Stimulated activated naive B cell treated with anti-CD40 and anti-IgM and Interleukin-4, amounts not matched to agents 10 μg/mL and 1 μg/mL and 100 μg/mL, for 72 hours (primary cell): ENCODE results near the gene HOXD4.
A peak's percentile ranks its signal among the peaks of the same experiment; 100 is the strongest.

Experiments used
- ATAC-seq, 2 donors: fragments of 150-1000 bp; cut with Tn5 transposase; replicated peaks; 2 replicates each; pipeline ENCODE4 v1.10.0; 2021; ENCODE audit warnings: moderate library complexity in 1 of 2
- DNase-seq: peaks from one replicate; pipeline ENCODE4 v3.0.0; 2021
- H3K27ac Mint-ChIP-seq: one replicate; pipeline ENCODE4 v1.8.0; 2022; ENCODE audit warnings: mild to moderate bottlenecking, mixed read lengths
- H3K27me3 Mint-ChIP-seq, 2 donors: one replicate each; pipeline ENCODE4 v1.8.0; 2022; ENCODE audit warnings: mixed read lengths in 2 of 2
- H3K36me3 Mint-ChIP-seq, 2 donors: one replicate each; pipeline ENCODE4 v1.8.0; 2022; ENCODE audit warnings: mixed read lengths in 2 of 2, mild to moderate bottlenecking in 1 of 2
- H3K4me1 Mint-ChIP-seq, 2 donors: one replicate each; pipeline ENCODE4 v1.8.0; 2022; ENCODE audit warnings: mixed read lengths in 2 of 2, mild to moderate bottlenecking in 1 of 2
- H3K4me3 Mint-ChIP-seq, 2 donors: one replicate each; pipeline ENCODE4 v1.8.0; 2022; ENCODE audit warnings: mild to moderate bottlenecking in 2 of 2, mixed read lengths in 2 of 2, moderate library complexity in 1 of 2
- H3K9me3 Mint-ChIP-seq, 2 donors: one replicate each; pipeline ENCODE4 v1.8.0; 2022; ENCODE audit warnings: mixed read lengths in 2 of 2, mild to moderate bottlenecking in 1 of 2

Gene HOXD4

GRCh38 chr2:176151442-176152287 lies at the start of gene HOXD4:
HOXD4 (plus strand) TSS chr2:176151550; CDS start chr2:176151634, 84 bp downstream.
- H3K4me3 Mint-ChIP-seq: no peak within 1 kb of the TSS
- H3K27ac Mint-ChIP-seq: no peak within 1 kb of the TSS
- no peaks in the 10 kb centered on the region for H3K9me3 Mint-ChIP-seq
- H3K4me1 Mint-ChIP-seq: peaks cover 3 to 11% of the 10 kb centered on the region in 2 donors
- peaks cover 0 to 4% of the 10 kb centered on the region in 2 donors for H3K36me3 Mint-ChIP-seq
- no peak for DNase-seq
- ATAC-seq: no peak
- peaks cover 71 to 98% of the 10 kb centered on the region in 2 donors for H3K27me3 Mint-ChIP-seq

- H3K9me3 Mint-ChIP-seq: peaks cover 0 to 2% of the 10 kb centered on the region in 2 donors
- H3K27me3 Mint-ChIP-seq: peaks cover 81 to 95% of the 10 kb centered on the region in 2 donors
- ATAC-seq (no peak), DNase-seq (no peak)
- H3K36me3 Mint-ChIP-seq: peaks cover 3 to 9% of the 10 kb centered on the region in 2 donors
- no peak overlapping the region for H3K4me3 Mint-ChIP-seq
- peaks cover 27 to 40% of the 10 kb centered on the region in 2 donors for H3K4me1 Mint-ChIP-seq
- no peak overlapping the region for H3K27ac Mint-ChIP-seq
Measured at GRCh38 chr2:176101842-176102241, 49.5 kb upstream of the HOXD4 start.

- DNase-seq: no peak
- H3K4me1 Mint-ChIP-seq: peaks cover 25 to 34% of the 10 kb centered on the region in 2 donors
- H3K27ac Mint-ChIP-seq: no peak overlapping the region
- H3K36me3 Mint-ChIP-seq: peaks cover 3 to 9% of the 10 kb centered on the region in 2 donors
- peaks cover 0 to 2% of the 10 kb centered on the region in 2 donors for H3K9me3 Mint-ChIP-seq
- H3K4me3 Mint-ChIP-seq: no peak overlapping the region
- H3K27me3 Mint-ChIP-seq: peaks cover 81 to 94% of the 10 kb centered on the region in 2 donors
- no peak for ATAC-seq
Measured at GRCh38 chr2:176102309-176102866, 49.0 kb upstream of the HOXD4 start.

GRCh38 chr2:176103194-176103593 lies 48.2 kb upstream of the HOXD4 start:
- ATAC-seq (no peak), DNase-seq (no peak)
- Mint-ChIP-seq H3K36me3 (peaks cover 3 to 9% of the 10 kb centered on the region in 2 donors), H3K4me1 (peaks cover 18 to 28% of the 10 kb centered on the region in 2 donors), H3K27me3 (peaks cover 75 to 86% of the 10 kb centered on the region in 2 donors), H3K4me3 (no peak overlapping the region), H3K27ac (peak overlapping the region; percentile 71), H3K9me3 (peaks cover 0 to 2% of the 10 kb centered on the region in 2 donors)

- ATAC-seq: no peak
- DNase-seq: no peak
- Mint-ChIP-seq H3K27ac (peak overlapping the region; percentile 72), H3K4me1 (peaks cover 20 to 29% of the 10 kb centered on the region in 2 donors), H3K9me3 (peaks cover 0 to 2% of the 10 kb centered on the region in 2 donors), H3K27me3 (peaks cover 77 to 86% of the 10 kb centered on the region in 2 donors), H3K4me3 (no peak overlapping the region), H3K36me3 (peaks cover 3 to 9% of the 10 kb centered on the region in 2 donors)
Measured at GRCh38 chr2:176103742-176104315, 47.5 kb upstream of the HOXD4 start.

GRCh38 chr2:176104316-176105077 lies 46.9 kb upstream of the HOXD4 start:
- ATAC-seq (no peak), DNase-seq (no peak)
- Mint-ChIP-seq H3K36me3 (peaks cover 3 to 9% of the 10 kb centered on the region in 2 donors), H3K9me3 (peaks cover 0 to 2% of the 10 kb centered on the region in 2 donors), H3K27me3 (peaks cover 79 to 86% of the 10 kb centered on the region in 2 donors), H3K27ac (peak overlapping the region; percentile 72), H3K4me3 (peak overlapping the region in 1 of 2 donors; percentile 47), H3K4me1 (peaks cover 20 to 32% of the 10 kb centered on the region in 2 donors)

- Mint-ChIP-seq H3K9me3 (peaks cover 0 to 2% of the 10 kb centered on the region in 2 donors), H3K27ac (peak overlapping the region; percentile 43), H3K4me1 (peaks cover 20 to 32% of the 10 kb centered on the region in 2 donors), H3K4me3 (peak overlapping the region; percentile 5 to 43), H3K27me3 (peaks cover 79 to 86% of the 10 kb centered on the region in 2 donors), H3K36me3 (peaks cover 3 to 9% of the 10 kb centered on the region in 2 donors)
- ATAC-seq (no peak), DNase-seq (no peak)
Measured at GRCh38 chr2:176105078-176105729, 46.1 kb upstream of the HOXD4 start.

- Mint-ChIP-seq H3K4me1 (peaks cover 20 to 32% of the 10 kb centered on the region in 2 donors), H3K27me3 (peaks cover 77 to 78% of the 10 kb centered on the region in 2 donors), H3K36me3 (peaks cover 3 to 9% of the 10 kb centered on the region in 2 donors), H3K9me3 (peaks cover 0 to 2% of the 10 kb centered on the region in 2 donors), H3K4me3 (peak overlapping the region; percentile 46 to 66), H3K27ac (peak overlapping the region; percentile 52)
- no peak for ATAC-seq
- no peak for DNase-seq
Measured at GRCh38 chr2:176105730-176106580, 45.4 kb upstream of the HOXD4 start.

GRCh38 chr2:176106581-176107539 lies 44.5 kb upstream of the HOXD4 start, which contains the start of gene HOXD11:
HOXD11 (plus strand) TSS chr2:176107280; CDS start chr2:176107356, 76 bp downstream.
- peaks cover 22 to 36% of the 10 kb centered on the region in 2 donors for H3K4me1 Mint-ChIP-seq
- peaks cover 0 to 2% of the 10 kb centered on the region in 2 donors for H3K9me3 Mint-ChIP-seq
- peak within 1 kb of the TSS; percentile 59 to 66 for H3K4me3 Mint-ChIP-seq
- ATAC-seq (peak; percentile 12 to 23), DNase-seq (no peak)
- peaks cover 3 to 9% of the 10 kb centered on the region in 2 donors for H3K36me3 Mint-ChIP-seq
- peaks cover 73 to 78% of the 10 kb centered on the region in 2 donors for H3K27me3 Mint-ChIP-seq
- peak within 1 kb of the TSS; percentile 83 for H3K27ac Mint-ChIP-seq

- peaks cover 3 to 9% of the 10 kb centered on the region in 2 donors for H3K36me3 Mint-ChIP-seq
- H3K27me3 Mint-ChIP-seq: peaks cover 73 to 78% of the 10 kb centered on the region in 2 donors
- no peak for ATAC-seq
- H3K4me3 Mint-ChIP-seq: no peak overlapping the region
- DNase-seq: no peak
- H3K4me1 Mint-ChIP-seq: peaks cover 23 to 36% of the 10 kb centered on the region in 2 donors
- peaks cover 0 to 2% of the 10 kb centered on the region in 2 donors for H3K9me3 Mint-ChIP-seq
- no peak overlapping the region for H3K27ac Mint-ChIP-seq
Measured at GRCh38 chr2:176107731-176108181, 43.6 kb upstream of the HOXD4 start.

- H3K9me3 Mint-ChIP-seq: peaks cover 0 to 2% of the 10 kb centered on the region in 2 donors
- peaks cover 22 to 31% of the 10 kb centered on the region in 2 donors for H3K4me1 Mint-ChIP-seq
- H3K27me3 Mint-ChIP-seq: peaks cover 69 to 75% of the 10 kb centered on the region in 2 donors
- H3K36me3 Mint-ChIP-seq: peaks cover 3 to 9% of the 10 kb centered on the region in 2 donors
- ATAC-seq (no peak), DNase-seq (no peak)
- H3K27ac Mint-ChIP-seq: peak overlapping the region; percentile 79
- peak overlapping the region in 1 of 2 donors; percentile 21 for H3K4me3 Mint-ChIP-seq
Measured at GRCh38 chr2:176109192-176109901, 42.0 kb upstream of the HOXD4 start.
